DND-41 (cell line): Measurements from ENCODE around the gene RCBTB2.

Experiments
- CTCF ChIP-seq: IDR thresholded peaks from 2 replicates; pipeline ENCODE4 v1.5.1; 2012; ENCODE audit warnings: borderline replicate concordance, low read length, moderate library complexity, mild to moderate bottlenecking; ENCODE audit not compliant: poor library complexity, severe bottlenecking; ENCODE audit errors: extremely low read depth
- EZH2 ChIP-seq: IDR thresholded peaks from 3 replicates; pipeline ENCODE4 v1.6.1; 2012; ENCODE audit warnings: borderline replicate concordance, low read depth, mild to moderate bottlenecking, moderate library complexity, low read length, inconsistent platforms; ENCODE audit not compliant: severe bottlenecking

GRCh38 chr13:48496271-48497161, 36.4 kb downstream of the RCBTB2 start:
- TF ChIP-seq CTCF (no peak), EZH2 (no peak)
